Esophagus muscularis mucosa (tissue), 3 donors: ENCODE results near the gene CCR6.

Source experiments
- EP300 ChIP-seq: sonication (generic); formaldehyde crosslinking; IDR thresholded peaks from one replicate; pipeline ENCODE4 v1.6.1; 2017; ENCODE audit warnings: antibody characterized with exemption
- TF ChIP-seq, protein P1 (sequence below), 3 experiments: fragments of 200-600 bp in 2 of 3; fragments of 450-650 bp in 1 of 3; sonication (generic) in 2 of 3; IDR thresholded peaks; one replicate each; pipeline ENCODE4 v1.5.1; 2017 to 2019; ENCODE audit warnings: antibody characterized with exemption in 3 of 3, mild to moderate bottlenecking in 2 of 3, moderate library complexity in 1 of 3

DNA sequence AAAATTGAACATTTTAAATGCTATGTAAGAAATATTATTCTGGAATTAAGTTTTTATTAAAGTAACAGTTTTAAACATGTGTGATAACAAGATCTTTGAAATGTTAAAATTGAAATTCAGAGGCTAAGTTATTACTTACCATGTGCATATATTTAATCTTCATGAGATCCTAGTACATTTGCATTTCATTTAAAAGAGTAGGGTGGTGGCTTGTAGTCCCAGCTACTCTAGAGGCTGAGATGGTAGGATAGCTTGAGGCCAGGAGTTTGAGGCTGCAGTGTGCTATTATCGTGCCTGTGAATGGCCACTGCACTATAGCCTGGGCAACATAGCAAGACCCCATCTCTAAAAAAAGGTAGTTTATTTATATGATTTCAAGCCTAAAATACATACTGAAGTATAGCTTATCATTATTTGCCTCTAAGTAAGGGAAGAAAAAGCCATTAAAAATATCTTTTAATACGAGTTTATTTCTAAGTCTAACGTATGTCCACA is 3.0 kb downstream of the CCR6 start:
- TF ChIP-seq, protein P1, sequence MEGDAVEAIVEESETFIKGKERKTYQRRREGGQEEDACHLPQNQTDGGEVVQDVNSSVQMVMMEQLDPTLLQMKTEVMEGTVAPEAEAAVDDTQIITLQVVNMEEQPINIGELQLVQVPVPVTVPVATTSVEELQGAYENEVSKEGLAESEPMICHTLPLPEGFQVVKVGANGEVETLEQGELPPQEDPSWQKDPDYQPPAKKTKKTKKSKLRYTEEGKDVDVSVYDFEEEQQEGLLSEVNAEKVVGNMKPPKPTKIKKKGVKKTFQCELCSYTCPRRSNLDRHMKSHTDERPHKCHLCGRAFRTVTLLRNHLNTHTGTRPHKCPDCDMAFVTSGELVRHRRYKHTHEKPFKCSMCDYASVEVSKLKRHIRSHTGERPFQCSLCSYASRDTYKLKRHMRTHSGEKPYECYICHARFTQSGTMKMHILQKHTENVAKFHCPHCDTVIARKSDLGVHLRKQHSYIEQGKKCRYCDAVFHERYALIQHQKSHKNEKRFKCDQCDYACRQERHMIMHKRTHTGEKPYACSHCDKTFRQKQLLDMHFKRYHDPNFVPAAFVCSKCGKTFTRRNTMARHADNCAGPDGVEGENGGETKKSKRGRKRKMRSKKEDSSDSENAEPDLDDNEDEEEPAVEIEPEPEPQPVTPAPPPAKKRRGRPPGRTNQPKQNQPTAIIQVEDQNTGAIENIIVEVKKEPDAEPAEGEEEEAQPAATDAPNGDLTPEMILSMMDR (IDR thresholded peaks at IDR 0.05): no peak
- no peak for TF ChIP-seq EP300
